ENCODE data around the gene GPC3. TPM values are rescaled to one million over a fixed set of nuclear protein-coding genes. Genes with fewer than 3 reads are reported as not detected.

Gene GPC3
- total RNA-seq, 2 donors from 2014 or later = 0.66 to 1.4 TPM

DNA sequence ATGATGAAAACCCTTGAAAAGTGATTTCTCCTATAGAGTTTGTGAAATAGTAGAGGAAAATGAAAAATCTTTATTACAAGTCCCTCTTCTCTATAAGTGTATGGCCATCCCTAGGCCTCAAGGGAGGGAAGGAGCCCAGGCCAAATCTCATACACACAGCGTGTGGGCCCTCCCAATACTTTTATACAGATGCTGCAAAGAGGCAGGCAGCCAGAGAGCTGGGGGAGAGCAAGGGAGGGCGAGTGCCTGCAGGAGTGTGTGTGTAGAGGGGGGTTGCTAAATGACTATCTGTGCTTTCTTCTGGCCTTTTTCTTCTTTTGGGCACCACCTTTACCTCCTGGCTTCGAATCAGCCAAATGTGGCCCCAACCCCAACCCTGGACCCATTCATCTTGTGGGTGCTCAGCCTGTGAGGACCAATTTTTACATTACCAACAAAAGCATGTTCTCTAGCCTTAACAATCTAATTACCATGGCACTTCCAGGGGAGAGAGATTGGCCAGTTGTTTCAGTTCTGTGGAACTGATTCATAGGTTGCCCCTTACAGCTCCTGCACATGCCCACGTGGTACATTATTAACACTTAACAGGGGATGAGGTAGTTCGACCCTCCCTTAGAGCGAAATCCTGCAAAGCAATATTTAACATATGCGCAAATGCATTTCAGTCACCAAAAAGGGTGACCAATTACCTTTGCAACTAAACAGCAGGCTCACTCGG is 2.0 kb downstream of the GPC3 start:
- no peaks in the 10 kb centered on the region for H3K36me3 Mint-ChIP-seq
- ATAC-seq (no peak), DNase-seq (ENCODE audit: low spot score in 2 of 2) (no peak)
- no peak overlapping the region for H3K27ac Mint-ChIP-seq
- no peaks in the 10 kb centered on the region for H3K9me3 Mint-ChIP-seq

- no peak for ATAC-seq
- no peaks in the 10 kb centered on the region for H3K9me3 Mint-ChIP-seq
- no peaks in the 10 kb centered on the region for H3K36me3 Mint-ChIP-seq
- H3K27ac Mint-ChIP-seq = no peak overlapping the region
- DNase-seq (ENCODE audit: low spot score in 2 of 2) = no peak
Observed at GRCh38 chrX:133981924-133982323, 3.5 kb downstream of the GPC3 start.

DNA sequence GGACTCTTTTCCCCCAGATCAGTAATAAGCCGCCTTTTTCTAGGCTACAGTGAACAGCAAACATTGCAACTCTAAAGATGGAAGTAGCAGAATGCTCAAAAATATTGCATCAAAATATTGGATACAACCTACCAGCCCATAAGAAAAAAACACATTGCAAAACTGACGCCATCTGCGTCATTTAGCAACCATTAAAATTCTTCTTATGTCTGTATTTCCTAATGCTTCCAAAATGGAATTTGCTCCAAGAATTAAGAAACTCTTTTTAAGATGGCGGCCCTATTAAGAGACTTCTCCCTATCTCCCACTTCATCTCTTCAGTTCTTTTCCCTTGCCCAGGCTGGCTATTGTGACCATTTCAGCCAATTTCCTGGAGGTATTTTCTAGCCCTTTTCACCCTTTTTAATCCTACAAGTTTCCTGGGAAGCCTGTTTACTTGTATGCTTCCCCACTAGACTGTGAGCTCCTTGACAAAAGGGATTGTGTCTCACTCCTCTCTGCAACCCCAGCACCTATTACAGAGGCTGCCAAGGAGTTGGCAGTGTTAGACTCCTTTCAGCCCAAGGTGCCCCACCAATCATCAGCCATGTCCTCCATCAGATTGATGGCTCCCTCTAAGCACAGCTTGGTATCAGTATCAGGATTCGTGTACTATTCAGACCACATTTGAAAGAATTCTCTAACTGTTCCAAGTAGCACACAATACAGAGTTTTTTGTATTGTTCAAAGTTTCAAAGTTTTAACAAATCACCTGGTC is 4.4 kb downstream of the GPC3 start:
- no peak for ATAC-seq
- Mint-ChIP-seq H3K9me3 (no peaks in the 10 kb centered on the region), H3K27ac (no peak overlapping the region), H3K36me3 (no peaks in the 10 kb centered on the region)
- DNase-seq (ENCODE audit: low spot score in 2 of 2) = no peak

- H3K9me3 Mint-ChIP-seq = no peaks in the 10 kb centered on the region
- no peak overlapping the region for H3K27ac Mint-ChIP-seq
- no peaks in the 10 kb centered on the region for H3K36me3 Mint-ChIP-seq
- DNase-seq (ENCODE audit: low spot score in 2 of 2) (no peak), ATAC-seq (no peak)
Observed at GRCh38 chrX:133980406-133980805, 5.0 kb downstream of the GPC3 start.

DNA sequence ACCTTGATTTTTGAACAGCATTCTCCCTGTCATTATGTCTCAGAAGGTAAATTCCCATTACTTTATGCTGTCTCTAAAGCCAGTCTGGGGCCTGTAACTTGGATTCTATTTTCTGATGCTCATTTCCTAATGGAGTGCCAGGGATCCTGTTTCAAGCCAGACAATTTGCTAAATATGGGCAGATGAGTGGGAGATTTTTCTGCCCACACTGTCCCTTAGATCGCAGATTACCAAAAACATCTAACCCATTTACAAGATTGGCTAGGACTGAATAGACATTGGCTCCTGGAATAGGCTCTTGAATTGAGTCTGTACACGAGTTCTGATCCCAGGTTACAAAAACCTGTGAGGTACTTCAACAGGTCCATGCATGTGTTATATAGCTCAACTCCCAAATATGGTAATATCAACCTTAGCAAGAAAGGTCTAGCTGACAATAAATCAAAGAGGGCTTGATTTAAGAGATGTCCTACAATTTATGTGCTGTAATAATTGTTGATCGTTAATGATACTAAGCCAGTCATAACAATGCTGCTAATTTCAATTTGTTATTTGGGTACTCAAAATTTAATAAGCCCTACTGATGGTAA is 5.7 kb downstream of the GPC3 start:
- no peaks in the 10 kb centered on the region for H3K9me3 Mint-ChIP-seq
- DNase-seq (ENCODE audit: low spot score in 2 of 2) (no peak), ATAC-seq (no peak)
- no peak overlapping the region for H3K27ac Mint-ChIP-seq
- no peaks in the 10 kb centered on the region for H3K36me3 Mint-ChIP-seq

DNA sequence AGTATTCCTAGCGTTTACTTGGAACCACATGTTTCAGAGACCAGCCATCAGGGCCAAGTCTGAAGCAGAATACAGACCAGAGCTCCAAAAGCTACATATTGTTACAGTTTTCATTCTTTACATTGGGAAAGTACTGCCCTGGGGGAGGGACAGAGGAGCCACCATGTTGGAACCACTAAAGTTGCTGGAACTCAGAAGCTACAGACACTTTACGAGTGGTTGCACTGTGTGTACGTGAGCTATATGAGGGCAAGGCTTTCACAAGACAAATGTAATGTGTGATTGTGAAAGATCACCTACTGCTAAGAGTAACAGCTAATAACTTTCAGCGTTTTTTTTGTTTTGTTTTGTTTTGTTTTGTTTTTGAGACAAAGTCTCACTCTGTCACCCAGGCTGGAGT is 11.7 kb downstream of the GPC3 start:
- DNase-seq (ENCODE audit: low spot score in 2 of 2) = no peak
- no peaks in the 10 kb centered on the region for H3K36me3 Mint-ChIP-seq
- no peak overlapping the region for H3K27ac Mint-ChIP-seq
- ATAC-seq = no peak
- H3K9me3 Mint-ChIP-seq = peaks cover 0 to 3% of the 10 kb centered on the region in 2 donors

- peaks cover 0 to 3% of the 10 kb centered on the region in 2 donors for H3K9me3 Mint-ChIP-seq
- DNase-seq (ENCODE audit: low spot score in 2 of 2) (no peak), ATAC-seq (no peak)
- H3K27ac Mint-ChIP-seq = no peak overlapping the region
- H3K36me3 Mint-ChIP-seq = no peaks in the 10 kb centered on the region
Observed at GRCh38 chrX:133972916-133973315, 12.5 kb downstream of the GPC3 start.

- no peak for ATAC-seq
- no peaks in the 10 kb centered on the region for H3K36me3 Mint-ChIP-seq
- no peak for DNase-seq (ENCODE audit: low spot score in 2 of 2)
- peaks cover 0 to 3% of the 10 kb centered on the region in 2 donors for H3K9me3 Mint-ChIP-seq
- H3K27ac Mint-ChIP-seq = no peak overlapping the region
Observed at GRCh38 chrX:133971586-133971985, 13.8 kb downstream of the GPC3 start.

DNA sequence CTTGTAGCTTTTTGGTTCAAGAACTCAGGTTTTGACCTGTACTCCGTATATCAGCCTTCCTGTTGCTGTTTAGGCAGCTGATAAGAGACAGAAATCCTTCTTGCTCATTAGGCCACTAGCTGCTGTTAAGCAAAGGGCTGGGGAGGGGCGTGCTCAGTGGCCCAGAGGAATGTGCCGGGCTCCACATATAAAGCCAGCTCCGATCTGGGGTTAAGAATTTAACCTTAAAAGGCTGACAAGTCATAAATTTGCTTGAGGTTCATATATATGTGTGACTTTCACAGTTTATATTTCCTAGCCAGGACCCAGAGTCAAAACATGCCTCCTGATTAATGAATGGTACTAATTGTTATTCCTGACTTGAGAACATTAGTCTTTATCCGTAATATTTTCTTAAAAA is 15.3 kb downstream of the GPC3 start:
- Mint-ChIP-seq H3K27ac (no peak overlapping the region), H3K36me3 (no peaks in the 10 kb centered on the region), H3K9me3 (peaks cover 0 to 3% of the 10 kb centered on the region in 2 donors)
- no peak for DNase-seq (ENCODE audit: low spot score in 2 of 2)
- no peak for ATAC-seq

GRCh38 chrX:133969191-133969590 is 16.2 kb downstream of the GPC3 start:
- ATAC-seq = no peak
- H3K9me3 Mint-ChIP-seq = peaks cover 0 to 3% of the 10 kb centered on the region in 2 donors

DNA sequence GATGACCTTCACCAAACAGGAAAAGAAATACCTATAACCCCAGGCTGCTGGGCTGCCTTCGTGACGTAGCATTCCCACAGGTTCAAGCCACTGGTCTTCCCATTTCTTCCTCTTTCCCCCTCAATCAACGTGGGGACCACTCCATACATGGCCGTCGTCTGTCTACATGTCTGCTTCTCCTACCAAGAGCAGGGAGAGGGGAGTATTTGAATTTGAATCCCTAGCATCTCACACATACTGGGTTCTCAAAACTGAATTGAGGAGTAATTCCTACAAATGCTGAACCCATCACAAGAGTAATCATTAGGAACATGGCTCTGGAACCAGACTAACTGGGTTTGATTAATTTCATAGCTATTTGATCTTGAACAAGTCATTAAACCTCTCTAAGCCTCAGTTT is 17.3 kb downstream of the GPC3 start:
- Mint-ChIP-seq H3K9me3 (peaks cover 0 to 3% of the 10 kb centered on the region in 2 donors), H3K27ac (no peak overlapping the region), H3K36me3 (no peaks in the 10 kb centered on the region)
- ATAC-seq (no peak), DNase-seq (ENCODE audit: low spot score in 2 of 2) (no peak)

More at GRCh38 chrX:133969191-133969590, 16.2 kb downstream of the GPC3 start:
- no peak overlapping the region for H3K27ac Mint-ChIP-seq
- DNase-seq (ENCODE audit: low spot score in 2 of 2) = no peak
- H3K36me3 Mint-ChIP-seq = no peaks in the 10 kb centered on the region

DNA sequence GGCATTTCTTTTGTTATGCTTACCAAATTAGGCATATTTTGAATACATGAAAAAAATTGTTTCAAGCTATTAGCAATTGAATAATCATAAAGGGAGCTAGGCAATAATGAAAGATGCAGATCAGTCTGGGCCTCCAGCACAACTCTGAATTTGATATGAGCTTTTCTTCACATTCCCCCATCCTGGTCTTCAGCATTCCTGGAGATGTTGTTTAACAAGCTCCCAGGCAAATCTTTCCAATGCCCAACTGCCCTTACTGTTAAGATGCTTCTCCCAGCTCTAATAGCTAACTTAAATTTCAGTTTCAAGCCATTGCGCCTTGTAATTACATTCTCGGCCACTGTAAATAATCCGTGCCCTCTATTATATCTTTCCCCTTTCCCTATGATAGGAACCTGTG is 19.2 kb downstream of the GPC3 start:
- ATAC-seq (no peak), DNase-seq (ENCODE audit: low spot score in 2 of 2) (no peak)
- no peaks in the 10 kb centered on the region for H3K9me3 Mint-ChIP-seq
- H3K27ac Mint-ChIP-seq = no peak overlapping the region
- no peaks in the 10 kb centered on the region for H3K36me3 Mint-ChIP-seq

DNA sequence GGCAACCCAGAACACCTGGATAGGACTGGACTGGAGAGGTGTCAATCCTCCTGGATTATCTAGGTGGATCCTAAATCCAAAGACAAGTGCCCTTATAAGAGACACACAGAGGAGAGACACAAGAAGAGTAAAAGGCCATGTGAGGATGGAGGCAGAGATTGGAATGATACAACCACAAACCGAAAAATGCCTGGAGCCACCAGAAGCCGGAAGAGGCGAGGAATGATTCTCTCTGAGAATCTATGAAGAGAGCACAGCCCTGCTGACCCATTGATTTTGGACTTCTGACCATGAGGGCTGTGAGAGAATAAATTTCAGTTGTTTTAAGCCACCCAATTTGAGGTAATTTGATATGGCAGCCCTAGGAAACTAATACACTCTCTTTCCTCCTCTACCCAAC is 20.1 kb downstream of the GPC3 start:
- no peak for DNase-seq (ENCODE audit: low spot score in 2 of 2)
- H3K9me3 Mint-ChIP-seq = no peaks in the 10 kb centered on the region
- ATAC-seq = no peak
- H3K36me3 Mint-ChIP-seq = no peaks in the 10 kb centered on the region
- peak overlapping the region in 1 of 2 donors; percentile 67 for H3K27ac Mint-ChIP-seq

DNA sequence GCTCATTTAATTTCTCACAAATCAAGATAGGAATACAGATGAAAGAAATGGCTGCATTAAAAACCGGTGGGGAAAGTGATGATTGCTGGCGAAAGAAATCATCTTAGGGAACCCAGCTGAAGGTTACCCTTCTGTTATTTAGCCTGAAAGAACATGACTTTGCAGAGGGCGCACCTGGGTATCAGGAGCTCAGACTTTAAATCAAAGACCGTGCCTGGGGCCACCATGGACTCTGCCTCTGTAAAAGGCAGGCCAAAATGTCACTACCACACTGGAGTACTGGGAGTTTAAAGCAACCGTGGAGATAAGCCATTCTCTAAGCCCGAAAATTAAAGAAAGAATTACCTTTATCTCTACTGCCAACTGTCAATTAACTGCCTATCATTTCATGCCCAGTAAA is 24.3 kb downstream of the GPC3 start:
- H3K36me3 Mint-ChIP-seq = no peaks in the 10 kb centered on the region
- DNase-seq (ENCODE audit: low spot score in 2 of 2) (no peak), ATAC-seq (no peak)
- H3K27ac Mint-ChIP-seq = no peak overlapping the region
- no peaks in the 10 kb centered on the region for H3K9me3 Mint-ChIP-seq

DNA sequence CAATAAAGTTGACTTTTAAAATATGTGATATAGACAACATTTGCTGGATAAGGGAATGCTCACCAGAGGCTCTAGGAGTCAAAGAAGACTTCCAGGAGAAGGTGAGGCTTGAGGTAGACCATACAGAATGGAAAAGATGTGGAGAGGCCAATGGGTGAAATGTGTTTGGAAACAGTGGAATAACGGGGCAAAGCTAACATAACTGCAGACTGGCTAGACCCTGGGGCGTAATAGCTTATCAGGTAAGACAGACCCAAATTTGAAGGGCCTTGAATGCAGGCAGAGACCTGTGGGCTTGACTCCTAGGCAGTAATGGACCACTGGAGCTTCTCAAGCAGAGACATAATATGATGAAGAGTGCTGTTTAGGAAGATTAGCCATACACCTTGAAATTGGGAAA is 25.4 kb downstream of the GPC3 start:
- ATAC-seq (no peak), DNase-seq (ENCODE audit: low spot score in 2 of 2) (no peak)
- Mint-ChIP-seq H3K27ac (no peak overlapping the region), H3K36me3 (peaks cover 0 to 5% of the 10 kb centered on the region in 2 donors), H3K9me3 (peaks cover 4% of the 10 kb centered on the region in 2 donors)

- no peak for ATAC-seq
- Mint-ChIP-seq H3K9me3 (peaks cover 4% of the 10 kb centered on the region in 2 donors), H3K27ac (no peak overlapping the region), H3K36me3 (peaks cover 0 to 6% of the 10 kb centered on the region in 2 donors)
- no peak for DNase-seq (ENCODE audit: low spot score in 2 of 2)
Observed at GRCh38 chrX:133958997-133959688, 26.3 kb downstream of the GPC3 start.
